Measurements from ENCODE around the gene FANCD2OS. TPM values are rescaled to one million over a fixed set of nuclear protein-coding genes. Genes with fewer than 3 reads are reported as not detected.
"Not testable (repeated sequence)": the region's sequence is repeated elsewhere in the genome, so short reads cannot be mapped to it uniquely, and the experiment has no call there.

Gene FANCD2OS
- total RNA-seq, 4 donors from 2014 or later, result not detected

DNA sequence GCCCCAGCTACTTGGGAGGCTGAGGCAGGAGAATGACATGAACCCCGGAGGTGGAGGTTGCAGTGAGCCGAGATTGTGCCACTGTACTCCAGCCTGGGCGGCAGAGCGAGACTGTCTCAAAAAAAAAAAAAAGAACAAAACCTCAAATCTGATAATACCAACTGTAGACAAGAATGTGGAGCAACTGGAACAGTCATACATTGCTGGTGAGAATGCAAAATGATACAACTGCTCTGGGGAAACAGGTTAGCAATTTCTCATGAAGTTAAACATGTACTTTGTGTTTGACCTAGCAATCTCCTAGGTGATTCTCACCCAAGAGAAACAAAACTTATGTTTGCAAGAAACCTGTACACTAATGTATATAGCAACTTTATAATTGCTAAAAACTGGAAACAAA lies 29.1 kb upstream of the FANCD2OS start:
- no peak overlapping the region for H3K4me3 ChIP-seq (ENCODE audit: low read depth, poor library complexity, severe bottlenecking)
- no peak for DNase-seq (ENCODE audit: low spot score in 2 of 2)
- WGBS, 2 donors, result 64 to 78% methylated on average over 4 of the region's 4 CpGs
- TF ChIP-seq, protein P1, sequence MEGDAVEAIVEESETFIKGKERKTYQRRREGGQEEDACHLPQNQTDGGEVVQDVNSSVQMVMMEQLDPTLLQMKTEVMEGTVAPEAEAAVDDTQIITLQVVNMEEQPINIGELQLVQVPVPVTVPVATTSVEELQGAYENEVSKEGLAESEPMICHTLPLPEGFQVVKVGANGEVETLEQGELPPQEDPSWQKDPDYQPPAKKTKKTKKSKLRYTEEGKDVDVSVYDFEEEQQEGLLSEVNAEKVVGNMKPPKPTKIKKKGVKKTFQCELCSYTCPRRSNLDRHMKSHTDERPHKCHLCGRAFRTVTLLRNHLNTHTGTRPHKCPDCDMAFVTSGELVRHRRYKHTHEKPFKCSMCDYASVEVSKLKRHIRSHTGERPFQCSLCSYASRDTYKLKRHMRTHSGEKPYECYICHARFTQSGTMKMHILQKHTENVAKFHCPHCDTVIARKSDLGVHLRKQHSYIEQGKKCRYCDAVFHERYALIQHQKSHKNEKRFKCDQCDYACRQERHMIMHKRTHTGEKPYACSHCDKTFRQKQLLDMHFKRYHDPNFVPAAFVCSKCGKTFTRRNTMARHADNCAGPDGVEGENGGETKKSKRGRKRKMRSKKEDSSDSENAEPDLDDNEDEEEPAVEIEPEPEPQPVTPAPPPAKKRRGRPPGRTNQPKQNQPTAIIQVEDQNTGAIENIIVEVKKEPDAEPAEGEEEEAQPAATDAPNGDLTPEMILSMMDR (IDR thresholded peaks at IDR 0.05), result no peak
- TF ChIP-seq POLR2A (IDR thresholded peaks at IDR 0.05), result no peak
- intact Hi-C loops (cut with DNase I; ENCODE audit: low total_unique reads), result no loop called here

DNA sequence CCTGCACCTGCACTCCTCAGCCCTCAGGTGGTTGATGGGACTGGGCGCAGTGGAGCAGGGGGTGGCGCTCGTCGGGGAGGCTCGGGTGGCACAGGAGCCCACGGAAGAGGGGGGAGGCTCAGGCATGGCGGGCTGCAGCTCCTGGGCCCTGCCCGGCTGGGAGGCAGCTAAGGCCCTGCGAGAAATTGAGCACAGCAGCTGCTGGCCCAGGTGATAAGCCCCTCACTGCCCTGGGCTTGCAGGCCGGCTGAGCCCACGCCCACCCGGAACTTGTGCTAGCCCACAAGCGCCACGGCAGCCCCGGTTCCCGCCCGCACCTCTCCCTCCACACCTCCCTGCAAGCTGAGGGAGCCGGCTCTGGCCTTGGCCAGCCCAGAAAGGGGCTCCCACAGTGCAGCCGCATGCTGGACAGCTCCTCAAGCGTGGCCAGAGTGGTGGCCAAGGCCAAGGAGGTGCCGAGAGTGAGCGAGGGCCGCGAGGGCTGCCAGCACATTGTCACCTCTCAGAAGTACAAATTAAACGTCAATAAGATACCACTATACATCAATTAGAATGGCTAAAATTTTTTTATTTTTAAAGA lies 28.5 kb upstream of the FANCD2OS start:
- intact Hi-C loops (cut with DNase I; ENCODE audit: low total_unique reads), result no loop called here
- 89 to 93% methylated on average over 14 to 25 of the region's 25 CpGs for WGBS, 2 donors
- TF ChIP-seq, protein P1 (IDR thresholded peaks at IDR 0.05), result no peak
- no peak for TF ChIP-seq POLR2A (IDR thresholded peaks at IDR 0.05)
- DNase-seq (ENCODE audit: low spot score in 2 of 2), result no peak
- no peak overlapping the region for H3K4me3 ChIP-seq (ENCODE audit: low read depth, poor library complexity, severe bottlenecking)

DNA sequence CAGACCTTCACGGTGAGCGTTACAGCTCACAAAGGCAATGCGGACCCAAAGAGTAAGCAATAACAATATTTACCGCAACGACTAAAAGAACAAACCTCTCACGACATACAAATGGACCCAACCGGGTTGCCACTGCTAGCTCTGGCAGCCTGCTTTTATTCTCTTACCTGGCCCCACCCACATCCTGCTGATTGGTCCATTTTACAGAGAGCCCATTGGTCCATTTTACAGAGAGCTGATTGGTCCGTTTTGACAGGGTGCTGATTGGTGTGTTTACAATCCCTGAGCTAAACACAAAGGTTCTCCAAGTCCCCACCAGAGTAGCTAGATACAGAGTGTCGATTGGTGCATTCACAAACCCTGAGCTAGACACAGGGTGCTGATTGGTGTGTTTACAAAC lies 27.8 kb upstream of the FANCD2OS start:
- 91 to 95% methylated on average over 9 of the region's 9 CpGs for WGBS, 2 donors
- DNase-seq (ENCODE audit: low spot score in 2 of 2); H3K4me3 ChIP-seq (ENCODE audit: low read depth, poor library complexity, severe bottlenecking); intact Hi-C loops (cut with DNase I; ENCODE audit: low total_unique reads): not testable (repeated sequence)

GRCh38 chr3:10122724-10123123 lies 14.7 kb upstream of the FANCD2OS start:
- no peak overlapping the region for H3K4me3 ChIP-seq (ENCODE audit: low read depth, poor library complexity, severe bottlenecking)
- intact Hi-C loops (cut with DNase I; ENCODE audit: low total_unique reads), result no loop called here
- WGBS, 2 donors, result 89 to 90% methylated on average over 4 of the region's 4 CpGs
- no peak for DNase-seq (ENCODE audit: low spot score in 2 of 2)
- TF ChIP-seq POLR2A (IDR thresholded peaks at IDR 0.05), result no peak
- TF ChIP-seq, protein P1 (IDR thresholded peaks at IDR 0.05), result no peak

GRCh38 chr3:10121064-10121463 lies 13.0 kb upstream of the FANCD2OS start:
- no peak for TF ChIP-seq POLR2A (IDR thresholded peaks at IDR 0.05)
- TF ChIP-seq, protein P1 (IDR thresholded peaks at IDR 0.05), result no peak
- intact Hi-C loops (cut with DNase I; ENCODE audit: low total_unique reads), result no loop called here
- no peak for DNase-seq (ENCODE audit: low spot score in 2 of 2)
- no peak overlapping the region for H3K4me3 ChIP-seq (ENCODE audit: low read depth, poor library complexity, severe bottlenecking)
- 93 to 97% methylated on average over 2 of the region's 2 CpGs for WGBS, 2 donors

GRCh38 chr3:10119376-10119775 lies 11.3 kb upstream of the FANCD2OS start:
- no peak for DNase-seq (ENCODE audit: low spot score in 2 of 2)
- TF ChIP-seq, protein P1 (IDR thresholded peaks at IDR 0.05), result no peak
- TF ChIP-seq POLR2A (IDR thresholded peaks at IDR 0.05), result no peak
- 81 to 83% methylated on average over 4 of the region's 4 CpGs for WGBS, 2 donors
- intact Hi-C loops (cut with DNase I; ENCODE audit: low total_unique reads), result no loop called here
- H3K4me3 ChIP-seq (ENCODE audit: low read depth, poor library complexity, severe bottlenecking), result no peak overlapping the region
